ENCODE data around the gene PXMP4.
"Not testable (repeated sequence)": the region's sequence is repeated elsewhere in the genome, so short reads cannot be mapped to it uniquely, and the experiment has no call there.

GRCh38 chr20:33698966-33699365, 21.1 kb downstream of the PXMP4 start:
- TF ChIP-seq ZSCAN5A (tag by site-specific recombination; IDR thresholded peaks at IDR 0.05); CTCF (tag by site-specific recombination; IDR thresholded peaks at IDR 0.05); ZNF621 (tag by site-specific recombination; IDR thresholded peaks at IDR 0.05); KLF7 (tag by site-specific recombination; IDR thresholded peaks at IDR 0.05; ENCODE audit: borderline replicate concordance); TCF7L2 (IDR thresholded peaks at IDR 0.05; ENCODE audit: borderline replicate concordance, low read depth, low read length); ZNF701 (tag by site-specific recombination; IDR thresholded peaks at IDR 0.05); ZSCAN30 (tag by site-specific recombination; IDR thresholded peaks at IDR 0.05); ZNF148 (tag by site-specific recombination; IDR thresholded peaks at IDR 0.05; ENCODE audit: borderline replicate concordance); ZNF623 (tag by site-specific recombination; IDR thresholded peaks at IDR 0.05); ZNF529 (tag by site-specific recombination; IDR thresholded peaks at IDR 0.05; ENCODE audit: insufficient replicate concordance); ZEB2 (tag by site-specific recombination; IDR thresholded peaks at IDR 0.05): not testable (repeated sequence)
- TF ChIP-seq, protein P1, sequence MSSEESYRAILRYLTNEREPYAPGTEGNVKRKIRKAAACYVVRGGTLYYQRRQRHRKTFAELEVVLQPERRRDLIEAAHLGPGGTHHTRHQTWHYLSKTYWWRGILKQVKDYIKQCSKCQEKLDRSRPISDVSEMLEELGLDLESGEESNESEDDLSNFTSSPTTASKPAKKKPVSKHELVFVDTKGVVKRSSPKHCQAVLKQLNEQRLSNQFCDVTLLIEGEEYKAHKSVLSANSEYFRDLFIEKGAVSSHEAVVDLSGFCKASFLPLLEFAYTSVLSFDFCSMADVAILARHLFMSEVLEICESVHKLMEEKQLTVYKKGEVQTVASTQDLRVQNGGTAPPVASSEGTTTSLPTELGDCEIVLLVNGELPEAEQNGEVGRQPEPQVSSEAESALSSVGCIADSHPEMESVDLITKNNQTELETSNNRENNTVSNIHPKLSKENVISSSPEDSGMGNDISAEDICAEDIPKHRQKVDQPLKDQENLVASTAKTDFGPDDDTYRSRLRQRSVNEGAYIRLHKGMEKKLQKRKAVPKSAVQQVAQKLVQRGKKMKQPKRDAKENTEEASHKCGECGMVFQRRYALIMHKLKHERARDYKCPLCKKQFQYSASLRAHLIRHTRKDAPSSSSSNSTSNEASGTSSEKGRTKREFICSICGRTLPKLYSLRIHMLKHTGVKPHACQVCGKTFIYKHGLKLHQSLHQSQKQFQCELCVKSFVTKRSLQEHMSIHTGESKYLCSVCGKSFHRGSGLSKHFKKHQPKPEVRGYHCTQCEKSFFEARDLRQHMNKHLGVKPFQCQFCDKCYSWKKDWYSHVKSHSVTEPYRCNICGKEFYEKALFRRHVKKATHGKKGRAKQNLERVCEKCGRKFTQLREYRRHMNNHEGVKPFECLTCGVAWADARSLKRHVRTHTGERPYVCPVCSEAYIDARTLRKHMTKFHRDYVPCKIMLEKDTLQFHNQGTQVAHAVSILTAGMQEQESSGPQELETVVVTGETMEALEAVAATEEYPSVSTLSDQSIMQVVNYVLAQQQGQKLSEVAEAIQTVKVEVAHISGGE (tag by site-specific recombination; conservative IDR thresholded peaks at IDR 0.05; ENCODE audit: low read depth), result not testable (repeated sequence)
- TF ChIP-seq, protein P2, sequence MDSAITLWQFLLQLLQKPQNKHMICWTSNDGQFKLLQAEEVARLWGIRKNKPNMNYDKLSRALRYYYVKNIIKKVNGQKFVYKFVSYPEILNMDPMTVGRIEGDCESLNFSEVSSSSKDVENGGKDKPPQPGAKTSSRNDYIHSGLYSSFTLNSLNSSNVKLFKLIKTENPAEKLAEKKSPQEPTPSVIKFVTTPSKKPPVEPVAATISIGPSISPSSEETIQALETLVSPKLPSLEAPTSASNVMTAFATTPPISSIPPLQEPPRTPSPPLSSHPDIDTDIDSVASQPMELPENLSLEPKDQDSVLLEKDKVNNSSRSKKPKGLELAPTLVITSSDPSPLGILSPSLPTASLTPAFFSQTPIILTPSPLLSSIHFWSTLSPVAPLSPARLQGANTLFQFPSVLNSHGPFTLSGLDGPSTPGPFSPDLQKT (IDR thresholded peaks at IDR 0.05; ENCODE audit: borderline replicate concordance, low read depth, low read length), result not testable (repeated sequence)

Measured in HEK293 (cell line).